Spleen (tissue), 11 donors: ENCODE measurements around the gene INSYN1. TPM values are rescaled to one million over a fixed set of nuclear protein-coding genes. Genes with fewer than 3 reads are reported as not detected.

ENCODE experiments used
- DNase-seq: peaks from one replicate; pipeline ENCODE4 v3.0.0-alpha.2; 2020
- H3K27ac ChIP-seq, 8 donors: fragments of 200-600 bp; sonication (generic) in 7 of 8; 1 replicate in 4 of 8; 2 replicates in 4 of 8; pipeline versions ENCODE4 v1.5.0 to v1.8.0; 2016 to 2021; ENCODE audit warnings: inconsistent platforms in 4 of 8, mild to moderate bottlenecking in 4 of 8, moderate library complexity in 1 of 8
- H3K27me3 ChIP-seq, 7 donors: fragments of 200-600 bp; sonication (generic) in 6 of 7; replicated peaks in 1 of 7; 1 replicate in 4 of 7; 2 replicates in 3 of 7; pipeline versions ENCODE4 v1.5.0 to v1.8.0; 2016 to 2021; ENCODE audit warnings: inconsistent platforms in 3 of 7, mild to moderate bottlenecking in 1 of 7
- H3K36me3 ChIP-seq, 6 donors: fragments of 200-600 bp; sonication (generic) in 5 of 6; 1 replicate in 4 of 6; 2 replicates in 2 of 6; pipeline versions ENCODE4 v1.5.0 to v1.8.0; 2016 to 2021; ENCODE audit warnings: inconsistent platforms in 2 of 6
- H3K4me1 ChIP-seq, 6 donors: fragments of 200-600 bp; sonication (generic) in 5 of 6; 1 replicate in 3 of 6; 2 replicates in 3 of 6; pipeline versions ENCODE4 v1.5.0 to v1.8.0; 2016 to 2021; ENCODE audit warnings: inconsistent platforms in 3 of 6
- H3K4me3 ChIP-seq, 8 donors: fragments of 200-600 bp; sonication (generic) in 7 of 8; 1 replicate in 4 of 8; 2 replicates in 4 of 8; pipeline versions ENCODE4 v1.5.0 to v1.8.0; 2016 to 2021; ENCODE audit warnings: inconsistent platforms in 4 of 8, mild to moderate bottlenecking in 4 of 8, moderate library complexity in 2 of 8
- H3K9me3 ChIP-seq, 8 donors: fragments of 200-600 bp; sonication (generic) in 7 of 8; 1 replicate in 4 of 8; 2 replicates in 4 of 8; pipeline versions ENCODE4 v1.5.0 to v1.8.0; 2016 to 2021; ENCODE audit warnings: inconsistent platforms in 4 of 8
- POLR2A ChIP-seq, 3 donors: fragments of 450-650 bp; IDR thresholded peaks; one replicate each; pipeline ENCODE4 v1.5.1; 2017; ENCODE audit warnings: antibody characterized with exemption in 3 of 3, mild to moderate bottlenecking in 1 of 3
- POLR2AphosphoS5 ChIP-seq, 3 donors: sonication (generic); formaldehyde crosslinking; IDR thresholded peaks; one replicate each; pipeline ENCODE4 v1.5.1; 2017; ENCODE audit warnings: antibody characterized with exemption in 3 of 3
- WGBS, 5 donors: extraction: QIAGEN DNeasy Blood & Tissue Kit in 3 of 5; methylation state at CpG; one replicate each; pipeline versions ENCODE4 v1.1.5 to v1.1.7; 2013 to 2018; 5-methylcytosine and 5-hydroxymethylcytosine counted together
- intact Hi-C: fragments of 100-400 bp; cut with DNase I; formaldehyde crosslinking; loops from one replicate; pipeline ENCODE4 v1.15.0; 2023; ENCODE audit warnings: low total_unique reads
- polyA plus RNA-seq, 3 donors: library from polyadenylated mRNA; stranded (reverse); fragments of 200-250 nt; gene quantifications; one replicate each; pipeline ENCODE4 v1.2.1, GENCODE V29; 2013
- total RNA-seq, 7 donors: library from RNA; depleted of rRNA in 3 of 7; stranded (reverse); fragments of >200 nt in 3 of 7; fragmentation: NEBNext Ultra II Directional in 4 of 7; extraction: Animal tissue kit (Norgen Biotek cat#: 25700) in 4 of 7; gene quantifications; one replicate each; pipeline versions ENCODE4 v1.1.0 to v1.2.1, GENCODE V29; 2016 to 2021
- TF ChIP-seq, protein P1 (sequence below), 11 experiments: fragments of 200-600 bp in 7 of 11; fragments of 450-650 bp in 4 of 11; sonication (generic) in 4 of 11; IDR thresholded peaks in 8 of 11; conservative IDR thresholded peaks in 3 of 11; 1 replicate in 7 of 11; 2 replicates in 4 of 11; pipeline versions ENCODE4 v1.4.0 to v1.8.0; 2016 to 2021; ENCODE audit warnings: antibody characterized with exemption in 11 of 11, inconsistent platforms in 4 of 11, mild to moderate bottlenecking in 1 of 11
- donor health status: healthy with polysubstance abuse.
- donor health status: DM: no; HTN: no; CAD: no; lungs with moderate emphysema.
- donor health status: DM: no; HTN: no; CAD: no.
- donor health status: Bipolar disorder and iron deficiency.
- donor health status: healthy.
- donor health status: DM: no; HTN: no; CAD: no.
- donor health status: DM: yes; HTN: yes; CAD: no.

The INSYN1 gene
- total and polyA plus RNA-seq, 10 donors = 0.11 to 2.8 (median 0.74) TPM; not detected in 1

- 49 to 73% (median 70%) methylated on average over 3 to 6 of the region's 6 CpGs for WGBS, 5 donors
These were observed 4.4 kb downstream of the INSYN1 start for GRCh38 chr15:73748730-73749129.

DNA sequence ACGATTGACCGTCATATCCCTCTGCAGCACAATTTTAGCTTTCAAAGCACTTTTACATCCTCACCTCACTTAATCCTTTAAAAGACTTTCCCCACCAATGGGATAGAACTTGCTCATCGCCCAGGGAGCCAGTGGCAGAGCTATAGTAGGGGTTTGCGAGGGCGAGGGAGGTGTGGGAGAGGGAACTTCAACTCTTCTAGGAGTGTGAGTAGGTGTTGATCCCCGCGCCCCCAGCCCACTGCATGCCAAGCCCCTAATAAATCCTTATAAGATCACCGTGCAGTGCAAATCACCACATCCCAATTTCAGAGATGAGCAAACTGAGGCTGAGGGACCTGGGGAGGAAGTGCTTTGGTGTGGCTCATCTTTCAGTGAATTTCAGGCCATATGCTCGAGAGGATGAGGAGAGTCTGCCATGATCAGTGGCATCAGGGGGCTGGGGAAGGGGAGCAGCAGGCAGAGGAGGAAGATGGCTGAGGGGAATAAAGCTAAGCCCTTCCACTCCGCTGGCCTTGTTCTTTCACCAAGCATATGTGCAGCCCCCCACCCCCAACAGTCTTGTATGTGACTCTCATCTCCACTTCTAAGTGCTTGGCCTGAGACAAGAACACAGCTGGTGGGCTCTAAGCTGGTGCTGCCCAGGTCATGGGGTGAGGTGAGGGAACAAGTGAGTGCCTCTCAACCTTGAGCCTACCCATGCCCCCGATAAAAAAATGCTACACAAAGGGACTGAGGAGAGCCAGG is 5.1 kb downstream of the INSYN1 start:
- intact Hi-C loops = no loop called here
- 69 to 84% (median 73%) methylated on average over 11 of the region's 11 CpGs for WGBS, 5 donors
- H3K4me1 ChIP-seq = peaks cover 7 to 34% (median 21%) of the 10 kb centered on the region in 6 donors
- DNase-seq = no peak
- H3K9me3 ChIP-seq = no peaks in the 10 kb centered on the region
- no peak overlapping the region for H3K4me3 ChIP-seq
- H3K36me3 ChIP-seq = no peaks in the 10 kb centered on the region
- H3K27ac ChIP-seq = no peak overlapping the region
- TF ChIP-seq, protein P1, sequence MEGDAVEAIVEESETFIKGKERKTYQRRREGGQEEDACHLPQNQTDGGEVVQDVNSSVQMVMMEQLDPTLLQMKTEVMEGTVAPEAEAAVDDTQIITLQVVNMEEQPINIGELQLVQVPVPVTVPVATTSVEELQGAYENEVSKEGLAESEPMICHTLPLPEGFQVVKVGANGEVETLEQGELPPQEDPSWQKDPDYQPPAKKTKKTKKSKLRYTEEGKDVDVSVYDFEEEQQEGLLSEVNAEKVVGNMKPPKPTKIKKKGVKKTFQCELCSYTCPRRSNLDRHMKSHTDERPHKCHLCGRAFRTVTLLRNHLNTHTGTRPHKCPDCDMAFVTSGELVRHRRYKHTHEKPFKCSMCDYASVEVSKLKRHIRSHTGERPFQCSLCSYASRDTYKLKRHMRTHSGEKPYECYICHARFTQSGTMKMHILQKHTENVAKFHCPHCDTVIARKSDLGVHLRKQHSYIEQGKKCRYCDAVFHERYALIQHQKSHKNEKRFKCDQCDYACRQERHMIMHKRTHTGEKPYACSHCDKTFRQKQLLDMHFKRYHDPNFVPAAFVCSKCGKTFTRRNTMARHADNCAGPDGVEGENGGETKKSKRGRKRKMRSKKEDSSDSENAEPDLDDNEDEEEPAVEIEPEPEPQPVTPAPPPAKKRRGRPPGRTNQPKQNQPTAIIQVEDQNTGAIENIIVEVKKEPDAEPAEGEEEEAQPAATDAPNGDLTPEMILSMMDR (IDR thresholded peaks at IDR 0.05 in 8 of 11, conservative IDR thresholded peaks at IDR 0.05 in 3 of 11) = no peak
- no peak for TF ChIP-seq POLR2A (IDR thresholded peaks at IDR 0.05)
- no peak for TF ChIP-seq POLR2AphosphoS5 (IDR thresholded peaks at IDR 0.05)
- H3K27me3 ChIP-seq = peaks cover 0 to 71% (median 23%) of the 10 kb centered on the region in 7 donors

More at GRCh38 chr15:73748730-73749129, 4.4 kb downstream of the INSYN1 start:
- Histone ChIP-seq H3K27ac (no peak overlapping the region), H3K4me1 (peaks cover 7 to 39% (median 23%) of the 10 kb centered on the region in 6 donors), H3K4me3 (no peak overlapping the region), H3K9me3 (no peaks in the 10 kb centered on the region), H3K27me3 (peaks cover 0 to 79% (median 26%) of the 10 kb centered on the region in 7 donors), H3K36me3 (no peaks in the 10 kb centered on the region)
- TF ChIP-seq POLR2A (IDR thresholded peaks at IDR 0.05) (no peak), POLR2AphosphoS5 (IDR thresholded peaks at IDR 0.05) (no peak)
- TF ChIP-seq, protein P1 (IDR thresholded peaks at IDR 0.05 in 8 of 11, conservative IDR thresholded peaks at IDR 0.05 in 3 of 11) = no peak
- DNase-seq = no peak
- intact Hi-C loops = no loop called here

DNA sequence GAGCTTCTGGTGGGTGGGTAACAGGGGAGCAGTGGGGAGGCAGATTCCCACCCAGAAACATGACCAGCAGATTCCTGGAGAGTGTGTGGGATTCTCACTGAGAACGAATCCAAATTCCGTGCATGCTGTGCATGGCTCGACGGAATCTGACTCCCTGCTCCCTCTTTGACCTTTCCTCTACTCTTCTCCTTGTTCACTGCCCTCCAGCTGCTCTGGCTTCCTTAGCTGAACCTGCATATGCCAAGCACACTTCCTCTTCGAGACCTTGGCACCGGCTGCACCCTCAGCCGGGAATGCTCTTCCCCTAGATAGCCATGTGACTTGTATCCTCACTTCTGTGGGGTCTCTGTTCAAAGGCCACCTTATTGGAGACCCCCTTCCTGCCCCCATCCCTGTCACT is 6.3 kb downstream of the INSYN1 start:
- intact Hi-C loops = no loop called here

DNA sequence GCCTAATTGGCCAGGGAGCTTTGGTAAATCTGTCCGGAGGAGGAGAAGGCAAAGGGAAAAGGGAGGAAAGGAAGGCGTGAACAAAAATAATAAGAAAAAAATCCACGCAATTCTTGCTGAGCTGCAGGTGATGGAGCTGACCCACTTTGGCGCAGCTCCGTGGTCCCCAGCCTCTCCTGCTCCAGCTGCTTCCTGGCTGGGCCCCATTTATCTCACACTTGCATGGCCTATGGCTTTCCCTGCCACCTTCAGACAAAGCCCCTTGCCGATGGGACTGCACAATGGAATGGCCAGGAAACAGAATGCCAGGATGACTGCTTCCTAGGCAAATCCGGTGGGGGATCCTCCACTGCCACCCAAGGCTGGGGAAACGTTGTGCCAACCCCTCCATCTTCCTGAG is 6.9 kb downstream of the INSYN1 start:
- peaks cover 0 to 60% (median 7%) of the 10 kb centered on the region in 7 donors for H3K27me3 ChIP-seq
- H3K36me3 ChIP-seq = no peaks in the 10 kb centered on the region
- no peak overlapping the region for H3K27ac ChIP-seq
- TF ChIP-seq POLR2AphosphoS5 (IDR thresholded peaks at IDR 0.05) = no peak
- TF ChIP-seq POLR2A (IDR thresholded peaks at IDR 0.05) = no peak
- TF ChIP-seq, protein P1 (IDR thresholded peaks at IDR 0.05 in 8 of 11, conservative IDR thresholded peaks at IDR 0.05 in 3 of 11) = no peak
- DNase-seq = no peak
- H3K4me1 ChIP-seq = peaks cover 0 to 17% (median 10%) of the 10 kb centered on the region in 6 donors
- intact Hi-C loops = no loop called here
- H3K4me3 ChIP-seq = no peak overlapping the region
- no peaks in the 10 kb centered on the region for H3K9me3 ChIP-seq
- WGBS, 5 donors = 36 to 55% (median 41%) methylated on average over 8 of the region's 8 CpGs

More for the DNA sequence above, 6.3 kb downstream of the INSYN1 start:
- no peaks in the 10 kb centered on the region for H3K9me3 ChIP-seq
- no peak overlapping the region for H3K27ac ChIP-seq
- TF ChIP-seq POLR2AphosphoS5 (IDR thresholded peaks at IDR 0.05) (no peak), POLR2A (IDR thresholded peaks at IDR 0.05) (no peak)
- TF ChIP-seq, protein P1 (IDR thresholded peaks at IDR 0.05 in 8 of 11, conservative IDR thresholded peaks at IDR 0.05 in 3 of 11) = no peak
- DNase-seq = no peak
- peaks cover 0 to 61% (median 13%) of the 10 kb centered on the region in 7 donors for H3K27me3 ChIP-seq
- 11 to 24% (median 23%) methylated on average over 7 of the region's 7 CpGs for WGBS, 5 donors
- H3K4me1 ChIP-seq = peaks cover under 1 to 24% (median 12%) of the 10 kb centered on the region in 6 donors
- no peak overlapping the region for H3K4me3 ChIP-seq
- no peaks in the 10 kb centered on the region for H3K36me3 ChIP-seq
